ENCODE data around the gene ARRB2. TPM values are rescaled to one million over a fixed set of nuclear protein-coding genes. Genes with fewer than 3 reads are reported as not detected.

ARRB2 gene
- total RNA-seq, 2 experiments from 2014 or later, result 163 to 176 TPM

DNA sequence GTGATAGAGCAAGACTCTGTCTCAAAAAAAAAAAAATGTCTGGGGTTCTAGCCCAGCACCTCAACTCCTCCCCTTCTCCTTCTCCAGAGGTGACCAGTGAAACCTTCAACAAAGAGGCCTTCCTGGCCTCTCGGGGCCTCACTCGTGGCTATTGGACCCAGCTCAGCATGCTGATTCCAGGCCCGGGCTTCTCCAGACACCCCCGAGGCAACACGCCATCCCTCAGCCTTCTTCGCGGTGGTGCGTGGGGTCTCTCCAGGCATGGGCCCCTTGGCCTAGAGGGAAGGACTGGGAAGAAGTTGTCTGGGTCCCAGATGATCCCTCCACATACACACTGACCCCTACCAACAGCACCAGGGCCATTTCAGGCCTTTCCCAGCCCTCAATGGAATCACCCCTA is 32.8 kb downstream of the ARRB2 start:
- peaks cover 24% of the 10 kb centered on the region for H3K4me1 Mint-ChIP-seq (ENCODE audit: low read depth)
- TF ChIP-seq, protein P1, sequence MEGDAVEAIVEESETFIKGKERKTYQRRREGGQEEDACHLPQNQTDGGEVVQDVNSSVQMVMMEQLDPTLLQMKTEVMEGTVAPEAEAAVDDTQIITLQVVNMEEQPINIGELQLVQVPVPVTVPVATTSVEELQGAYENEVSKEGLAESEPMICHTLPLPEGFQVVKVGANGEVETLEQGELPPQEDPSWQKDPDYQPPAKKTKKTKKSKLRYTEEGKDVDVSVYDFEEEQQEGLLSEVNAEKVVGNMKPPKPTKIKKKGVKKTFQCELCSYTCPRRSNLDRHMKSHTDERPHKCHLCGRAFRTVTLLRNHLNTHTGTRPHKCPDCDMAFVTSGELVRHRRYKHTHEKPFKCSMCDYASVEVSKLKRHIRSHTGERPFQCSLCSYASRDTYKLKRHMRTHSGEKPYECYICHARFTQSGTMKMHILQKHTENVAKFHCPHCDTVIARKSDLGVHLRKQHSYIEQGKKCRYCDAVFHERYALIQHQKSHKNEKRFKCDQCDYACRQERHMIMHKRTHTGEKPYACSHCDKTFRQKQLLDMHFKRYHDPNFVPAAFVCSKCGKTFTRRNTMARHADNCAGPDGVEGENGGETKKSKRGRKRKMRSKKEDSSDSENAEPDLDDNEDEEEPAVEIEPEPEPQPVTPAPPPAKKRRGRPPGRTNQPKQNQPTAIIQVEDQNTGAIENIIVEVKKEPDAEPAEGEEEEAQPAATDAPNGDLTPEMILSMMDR (IDR thresholded peaks at IDR 0.05), result no peak
- no peaks in the 10 kb centered on the region for H3K9me3 Mint-ChIP-seq
- ChIA-PET POLR2A (interaction anchor here (0.6 to 1.2 kb wide), 2 partner anchors 11 to 12 kb away, joined by 3 read pairs; partner anchors contain the start of gene MED11), CTCF (interaction anchor here (1.2 kb wide), 1 partner anchor 14 kb away, joined by 4 read pairs; no protein-coding TSS in a partner anchor)
- ATAC-seq (no peak), DNase-seq (no peak)
- peaks cover 17% of the 10 kb centered on the region for H3K27me3 Mint-ChIP-seq
- intact Hi-C loops (cut with micrococcal nuclease), result no loop called here
- H3K36me3 Mint-ChIP-seq (ENCODE audit: low read depth), result no peaks in the 10 kb centered on the region
- no peak overlapping the region for H3K27ac Mint-ChIP-seq
- no peak overlapping the region for H3K4me3 Mint-ChIP-seq

DNA sequence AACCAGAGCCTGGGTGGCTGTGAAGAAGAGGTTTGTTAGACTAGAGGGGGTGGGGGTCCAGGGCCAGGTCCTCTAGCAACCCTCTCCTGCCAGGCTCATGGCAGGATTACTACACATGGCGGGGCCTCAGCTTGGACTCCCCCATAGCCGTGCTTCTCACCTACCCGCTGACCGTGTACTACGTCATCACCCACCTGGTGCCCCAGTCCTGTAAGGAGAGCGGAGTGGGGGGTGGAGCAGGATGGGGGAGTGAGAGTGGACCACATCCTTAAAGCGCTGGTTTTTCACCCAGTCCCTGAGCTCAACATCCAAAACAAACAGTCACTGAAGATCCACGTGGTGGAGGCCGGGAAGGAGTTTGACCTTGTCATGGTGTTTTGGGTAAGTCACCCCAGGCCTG is 33.5 kb downstream of the ARRB2 start:
- ChIA-PET CTCF (interaction anchor here (1.2 kb wide), 1 partner anchor 15 kb away, joined by 4 read pairs; no protein-coding TSS in a partner anchor), POLR2A (no interaction called here)
- ATAC-seq (no peak), DNase-seq (no peak)
- Mint-ChIP-seq H3K4me3 (no peak overlapping the region), H3K36me3 (ENCODE audit: low read depth) (no peaks in the 10 kb centered on the region), H3K9me3 (no peaks in the 10 kb centered on the region), H3K27ac (no peak overlapping the region), H3K27me3 (peaks cover 11% of the 10 kb centered on the region), H3K4me1 (ENCODE audit: low read depth) (peaks cover 20% of the 10 kb centered on the region)
- TF ChIP-seq, protein P1 (IDR thresholded peaks at IDR 0.05), result no peak
- intact Hi-C loops (cut with micrococcal nuclease), result no loop called here

DNA sequence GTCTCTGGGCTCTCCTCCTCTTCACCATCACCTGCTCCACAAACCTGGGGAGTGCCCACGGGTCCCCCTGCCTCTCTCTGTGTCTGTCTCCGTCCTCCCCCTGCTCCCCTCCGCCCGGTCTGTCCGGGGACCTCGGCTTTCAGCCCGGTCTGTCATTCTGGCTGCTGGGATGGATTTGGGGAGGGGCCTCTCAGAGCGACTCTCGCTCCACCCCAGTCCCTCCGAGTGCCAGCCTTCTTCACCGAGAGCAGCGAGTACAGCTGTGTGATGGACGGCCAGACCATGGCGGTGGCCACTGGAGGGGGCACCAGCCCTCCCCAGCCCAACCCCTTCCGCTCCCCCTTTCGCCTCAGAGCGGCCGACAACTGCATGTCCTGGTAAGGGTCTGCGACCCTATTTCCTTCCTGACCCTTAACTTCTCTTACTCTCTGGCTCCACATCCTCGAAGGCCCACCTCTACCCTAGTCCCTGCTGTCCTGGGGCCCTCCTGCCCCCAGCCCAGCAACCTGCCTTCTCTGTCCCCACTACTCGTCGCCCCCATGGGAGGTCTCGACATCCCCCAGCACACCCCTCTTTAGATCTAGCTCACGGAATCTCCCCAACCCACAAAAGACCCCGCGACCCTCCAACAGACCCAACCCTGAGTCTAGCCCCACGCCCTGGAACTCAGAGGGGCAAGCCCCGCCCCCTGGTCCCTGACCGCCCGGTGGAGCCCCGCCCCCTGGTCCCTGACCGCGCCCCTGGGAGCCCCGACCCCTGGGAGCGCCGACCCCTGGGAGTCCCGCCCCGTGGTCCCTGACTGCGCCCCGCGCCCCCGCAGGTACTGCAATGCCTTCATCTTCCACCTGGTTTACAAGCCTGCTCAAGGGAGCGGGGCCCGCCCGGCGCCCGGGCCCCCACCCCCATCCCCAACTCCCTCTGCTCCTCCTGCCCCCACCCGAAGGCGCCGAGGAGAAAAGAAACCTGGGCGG is 34.9 kb downstream of the ARRB2 start:
- DNase-seq (no peak), ATAC-seq (no peak)
- H3K4me3 Mint-ChIP-seq, result no peak overlapping the region
- POLR2A ChIA-PET, result interaction anchor here (0.5 kb wide), 1 partner anchor 45 kb away, joined by 3 read pairs; no protein-coding TSS in a partner anchor
- H3K4me1 Mint-ChIP-seq (ENCODE audit: low read depth), result peaks cover 14% of the 10 kb centered on the region
- TF ChIP-seq, protein P1 (IDR thresholded peaks at IDR 0.05), result no peak
- H3K27me3 Mint-ChIP-seq, result peaks cover 7% of the 10 kb centered on the region
- CTCF ChIA-PET, result no interaction called here
- intact Hi-C loops (cut with micrococcal nuclease), result no loop called here
- H3K9me3 Mint-ChIP-seq, result no peaks in the 10 kb centered on the region
- H3K27ac Mint-ChIP-seq, result no peak overlapping the region
- H3K36me3 Mint-ChIP-seq (ENCODE audit: low read depth), result no peaks in the 10 kb centered on the region

DNA sequence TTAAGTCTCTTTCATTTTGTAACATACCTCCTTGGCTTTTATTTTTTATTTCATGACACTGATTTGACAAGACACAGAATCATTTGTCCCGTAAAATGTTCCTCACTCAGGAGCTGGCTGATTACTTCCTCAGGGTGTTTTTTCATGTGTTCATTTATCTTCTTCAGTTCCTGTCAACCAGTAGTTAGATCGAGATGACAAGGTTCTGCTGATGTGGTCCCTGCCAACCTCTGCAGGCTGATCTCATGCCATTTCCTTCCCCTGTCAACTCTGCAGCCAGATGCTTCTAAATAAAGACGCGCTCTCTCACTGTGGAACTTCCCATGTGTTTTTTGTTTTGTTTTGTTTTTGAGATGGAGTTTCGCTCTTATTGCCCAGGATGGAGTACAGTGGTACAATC is 37.4 kb downstream of the ARRB2 start:
- intact Hi-C loops (cut with micrococcal nuclease), result no loop called here
- no peak overlapping the region for H3K27ac Mint-ChIP-seq
- DNase-seq (peak; percentile 48), ATAC-seq (peak; percentile 87)
- no peaks in the 10 kb centered on the region for H3K36me3 Mint-ChIP-seq (ENCODE audit: low read depth)
- no peaks in the 10 kb centered on the region for H3K9me3 Mint-ChIP-seq
- POLR2A ChIA-PET, result interaction anchor here (1.5 kb wide), 1 partner anchor 43 kb away, joined by 3 read pairs; no protein-coding TSS in a partner anchor
- peaks cover 13% of the 10 kb centered on the region for H3K4me1 Mint-ChIP-seq (ENCODE audit: low read depth)
- peaks cover 2% of the 10 kb centered on the region for H3K27me3 Mint-ChIP-seq
- CTCF ChIA-PET, result interaction anchor here (2.7 kb wide), 1 partner anchor 42 kb away, joined by 12 read pairs; no protein-coding TSS in a partner anchor
- H3K4me3 Mint-ChIP-seq, result peak overlapping the region; percentile 20
- TF ChIP-seq, protein P1 (IDR thresholded peaks at IDR 0.05), result no peak

DNA sequence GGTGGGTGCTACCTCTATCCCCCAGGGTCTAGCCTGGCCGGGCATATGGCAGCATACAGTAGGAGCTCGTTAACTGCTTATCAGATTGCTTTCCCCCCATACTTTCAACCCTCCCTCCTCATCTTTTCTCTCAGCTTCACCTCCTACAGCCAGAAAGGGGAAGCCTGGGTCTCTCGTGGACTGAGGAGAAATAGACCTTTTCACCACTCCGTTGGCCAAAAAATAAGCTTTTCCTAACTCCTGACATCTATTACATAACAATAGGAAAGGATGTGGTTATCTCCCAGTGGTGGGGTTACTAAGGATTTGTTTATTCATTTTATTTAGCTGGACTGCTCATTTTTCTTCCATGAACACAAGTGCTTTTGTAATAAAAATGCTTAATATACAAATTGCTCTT is 38.3 kb downstream of the ARRB2 start:
- Mint-ChIP-seq H3K4me1 (ENCODE audit: low read depth) (peaks cover 13% of the 10 kb centered on the region), H3K27me3 (peaks cover 4% of the 10 kb centered on the region), H3K27ac (no peak overlapping the region), H3K4me3 (no peak overlapping the region), H3K36me3 (ENCODE audit: low read depth) (no peaks in the 10 kb centered on the region), H3K9me3 (no peaks in the 10 kb centered on the region)
- DNase-seq, result no peak
- CTCF ChIA-PET, result interaction anchor here (1.0 to 2.7 kb wide), 2 partner anchors 34 to 41 kb away, joined by 4 to 12 read pairs; no protein-coding TSS in a partner anchor
- intact Hi-C loops (cut with micrococcal nuclease), result no loop called here
- no peak for ATAC-seq
- POLR2A ChIA-PET, result interaction anchor here (0.6 to 1.5 kb wide), 3 partner anchors 42 to 568 kb away, joined by 3 read pairs; partner anchors contain the start of gene PELP1
- TF ChIP-seq, protein P1 (IDR thresholded peaks at IDR 0.05), result no peak
